Suprapubic skin (tissue), 4 donors: Measurements from ENCODE around the gene PRSS8. TPM values are rescaled to one million over a fixed set of nuclear protein-coding genes. Genes with fewer than 3 reads are reported as not detected.
A peak's percentile ranks its signal among the peaks of the same experiment; 100 is the strongest.
"Not testable (repeated sequence)": the region's sequence is repeated elsewhere in the genome, so short reads cannot be mapped to it uniquely, and the experiment has no call there.

Source experiments
- DNase-seq, 2 donors: peaks; one replicate each; pipeline ENCODE4 v3.0.0-alpha.2; 2019; ENCODE audit warnings: low spot score in 2 of 2
- H3K27ac ChIP-seq: fragments of 200-600 bp; sonication (generic); one replicate; pipeline ENCODE4 v1.5.1; 2019
- H3K27me3 ChIP-seq: fragments of 200-600 bp; sonication (generic); one replicate; pipeline ENCODE4 v1.5.1; 2019
- H3K36me3 ChIP-seq: fragments of 200-600 bp; sonication (generic); one replicate; pipeline ENCODE4 v1.5.1; 2019
- H3K4me1 ChIP-seq: fragments of 200-600 bp; sonication (generic); one replicate; pipeline ENCODE4 v1.5.1; 2019
- H3K4me3 ChIP-seq: fragments of 200-600 bp; sonication (generic); one replicate; pipeline ENCODE4 v1.5.1; 2019; ENCODE audit warnings: mild to moderate bottlenecking
- H3K9me3 ChIP-seq: fragments of 200-600 bp; sonication (generic); one replicate; pipeline ENCODE4 v1.5.1; 2019
- EP300 ChIP-seq: sonication (generic); formaldehyde crosslinking; IDR thresholded peaks from one replicate; pipeline ENCODE4 v1.6.1; 2017; ENCODE audit warnings: antibody characterized with exemption
- POLR2A ChIP-seq, 2 donors: fragments of 450-650 bp; IDR thresholded peaks; one replicate each; pipeline ENCODE4 v1.6.1; 2017; ENCODE audit warnings: antibody characterized with exemption in 2 of 2, mild to moderate bottlenecking in 2 of 2, moderate library complexity in 2 of 2
- POLR2AphosphoS5 ChIP-seq, 3 donors: sonication (generic); formaldehyde crosslinking; IDR thresholded peaks; one replicate each; pipeline ENCODE4 v1.6.1; 2017; ENCODE audit warnings: antibody characterized with exemption in 3 of 3
- WGBS: methylation state at CpG from one replicate; pipeline ENCODE4 v1.1.5; 2018; 5-methylcytosine and 5-hydroxymethylcytosine counted together
- total RNA-seq, 4 donors: library from RNA; depleted of rRNA; stranded (reverse); fragments of >200 nt; gene quantifications; one replicate each; pipeline ENCODE4 v1.1.0, GENCODE V29; 2016
- TF ChIP-seq, protein P1 (sequence below), 2 donors: fragments of 200-600 bp in 1 of 2; fragments of 450-650 bp in 1 of 2; sonication (generic) in 1 of 2; IDR thresholded peaks; one replicate each; pipeline ENCODE4 v1.5.1; 2016 to 2019; ENCODE audit warnings: antibody characterized with exemption in 2 of 2, mild to moderate bottlenecking in 1 of 2, moderate library complexity in 1 of 2

Gene PRSS8
- total RNA-seq, 4 donors from 2014 or later, result 46.3 to 168 (median 140) TPM

DNA sequence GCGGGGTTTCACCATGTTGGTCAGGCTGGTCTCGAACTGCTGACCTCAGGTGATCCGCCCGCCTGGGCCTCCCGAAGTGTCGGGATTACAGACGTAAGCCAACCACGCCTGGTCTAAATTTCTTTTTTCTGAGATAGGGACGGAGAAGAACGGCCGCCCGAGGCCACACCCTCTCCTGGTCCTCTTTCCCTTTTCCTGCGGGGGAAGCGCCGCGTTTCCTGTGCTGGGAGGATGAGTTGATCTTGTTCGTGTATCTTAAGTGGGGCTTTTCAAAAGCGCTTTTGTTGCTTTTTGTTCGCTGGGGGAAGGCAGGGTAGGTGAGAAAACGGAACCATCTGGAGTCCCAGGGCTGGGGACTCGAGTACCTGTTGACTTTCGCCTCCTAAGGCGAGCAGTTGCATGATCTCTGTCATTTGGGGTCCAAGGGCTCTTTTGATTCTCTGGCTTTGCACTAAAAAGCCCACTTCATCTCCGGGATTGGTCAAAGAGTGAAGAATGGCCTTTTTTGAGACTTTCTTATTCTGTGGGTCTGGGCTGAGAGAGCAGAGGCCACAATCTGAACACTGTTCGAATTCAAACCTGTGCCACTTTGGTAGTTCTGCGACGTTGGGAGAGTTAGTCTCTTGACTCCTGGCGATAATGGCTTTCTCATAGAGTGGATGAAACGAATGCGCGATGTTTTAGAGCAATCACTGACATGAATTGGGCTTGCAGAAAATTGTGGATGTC lies 45.7 kb upstream of the PRSS8 start:
- Histone ChIP-seq H3K4me3 (peak overlapping the region; percentile 96), H3K36me3 (peaks cover 40% of the 10 kb centered on the region), H3K4me1 (peaks cover 49% of the 10 kb centered on the region), H3K27me3 (no peaks in the 10 kb centered on the region), H3K9me3 (no peaks in the 10 kb centered on the region), H3K27ac (peak overlapping the region; percentile 99)
- WGBS, result 4% methylated on average over 28 of the region's 31 CpGs
- no peak for TF ChIP-seq EP300
- TF ChIP-seq, protein P1, sequence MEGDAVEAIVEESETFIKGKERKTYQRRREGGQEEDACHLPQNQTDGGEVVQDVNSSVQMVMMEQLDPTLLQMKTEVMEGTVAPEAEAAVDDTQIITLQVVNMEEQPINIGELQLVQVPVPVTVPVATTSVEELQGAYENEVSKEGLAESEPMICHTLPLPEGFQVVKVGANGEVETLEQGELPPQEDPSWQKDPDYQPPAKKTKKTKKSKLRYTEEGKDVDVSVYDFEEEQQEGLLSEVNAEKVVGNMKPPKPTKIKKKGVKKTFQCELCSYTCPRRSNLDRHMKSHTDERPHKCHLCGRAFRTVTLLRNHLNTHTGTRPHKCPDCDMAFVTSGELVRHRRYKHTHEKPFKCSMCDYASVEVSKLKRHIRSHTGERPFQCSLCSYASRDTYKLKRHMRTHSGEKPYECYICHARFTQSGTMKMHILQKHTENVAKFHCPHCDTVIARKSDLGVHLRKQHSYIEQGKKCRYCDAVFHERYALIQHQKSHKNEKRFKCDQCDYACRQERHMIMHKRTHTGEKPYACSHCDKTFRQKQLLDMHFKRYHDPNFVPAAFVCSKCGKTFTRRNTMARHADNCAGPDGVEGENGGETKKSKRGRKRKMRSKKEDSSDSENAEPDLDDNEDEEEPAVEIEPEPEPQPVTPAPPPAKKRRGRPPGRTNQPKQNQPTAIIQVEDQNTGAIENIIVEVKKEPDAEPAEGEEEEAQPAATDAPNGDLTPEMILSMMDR (IDR thresholded peaks at IDR 0.05), result no peak
- TF ChIP-seq POLR2A (IDR thresholded peaks at IDR 0.05), result no peak
- no peak for TF ChIP-seq POLR2AphosphoS5 (IDR thresholded peaks at IDR 0.05)
- peak in 1 of 2 donors; percentile 79 for DNase-seq

DNA sequence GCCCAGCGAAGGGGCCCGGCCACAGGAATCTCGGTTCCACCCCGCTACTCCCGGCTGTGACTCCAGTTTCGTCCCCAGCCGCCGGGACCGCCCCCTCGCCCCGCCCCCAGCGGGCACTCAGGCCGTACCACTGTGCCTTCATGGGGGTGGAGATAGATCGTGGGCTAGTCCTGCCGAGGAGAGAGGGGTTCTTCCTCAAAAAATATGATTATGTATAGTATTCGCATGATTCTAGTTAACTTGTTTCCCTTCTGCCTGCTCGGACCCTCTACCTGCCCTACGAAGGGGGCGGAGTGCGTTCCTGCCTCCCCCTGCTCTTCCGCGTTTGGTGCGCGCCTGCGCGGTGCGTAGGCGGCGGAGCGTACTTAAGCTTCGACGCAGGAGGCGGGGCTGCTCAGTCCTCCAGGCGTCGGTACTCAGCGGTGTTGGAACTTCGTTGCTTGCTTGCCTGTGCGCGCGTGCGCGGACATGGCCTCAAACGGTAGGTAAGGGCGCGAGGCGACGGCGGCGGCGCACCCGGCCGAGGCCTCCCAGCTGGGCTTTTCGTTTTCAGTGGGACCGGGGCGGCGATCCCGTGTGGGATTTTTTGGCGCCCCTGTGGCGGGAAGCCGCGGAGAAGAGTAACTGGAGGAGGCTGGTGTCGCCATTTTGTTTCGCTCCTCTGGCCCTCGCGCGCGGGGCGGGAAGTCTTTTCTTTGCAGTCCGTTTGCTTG lies 44.4 kb upstream of the PRSS8 start, which contains the start of gene FUS:
Gene FUS, plus strand, starts transcription at position 393 of the 713 bp plus-strand sequence. Its CDS starts 76 bp downstream, at position 469.
- Histone ChIP-seq H3K4me3 (peak within 1 kb of the TSS; percentile 96), H3K27me3 (no peaks in the 10 kb centered on the region), H3K36me3 (peaks cover 26% of the 10 kb centered on the region), H3K9me3 (no peaks in the 10 kb centered on the region), H3K27ac (peak within 1 kb of the TSS; percentile 99), H3K4me1 (peaks cover 42% of the 10 kb centered on the region)
- peak; percentile 100 for TF ChIP-seq POLR2AphosphoS5 (IDR thresholded peaks at IDR 0.05)
- TF ChIP-seq POLR2A (IDR thresholded peaks at IDR 0.05), result peak; percentile 99 to 100
- no peak for TF ChIP-seq EP300
- TF ChIP-seq, protein P1 (IDR thresholded peaks at IDR 0.05), result no peak
- DNase-seq, result peak; percentile 95 to 97
- WGBS, result 0% methylated on average over 33 of the region's 69 CpGs

DNA sequence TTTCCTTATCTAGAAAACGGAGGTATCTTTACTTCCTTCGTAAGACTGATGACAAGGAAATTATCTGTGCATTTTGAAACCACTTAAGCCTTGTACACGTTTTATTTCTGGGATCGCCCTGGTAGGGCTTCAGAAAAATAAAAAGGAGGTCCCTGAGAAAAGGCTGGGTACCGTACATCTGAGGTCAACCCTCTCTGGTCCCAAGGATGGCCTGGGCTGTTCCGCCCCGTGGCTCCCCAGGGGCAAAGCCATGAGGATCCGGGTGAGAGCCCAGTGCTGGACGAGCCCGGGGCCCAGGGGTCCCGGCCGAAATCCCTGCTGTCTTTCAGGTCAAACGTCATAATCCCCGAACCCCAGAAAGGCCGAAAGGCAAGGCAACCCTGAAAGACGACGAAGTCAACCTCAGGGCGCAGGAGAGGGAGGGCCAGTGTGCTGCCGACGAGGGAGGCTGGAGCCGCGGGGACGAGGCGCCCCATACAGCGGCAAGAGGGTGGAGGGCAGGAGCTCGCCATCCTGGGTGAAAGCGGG lies 43.8 kb upstream of the PRSS8 start:
- H3K36me3 ChIP-seq, result peaks cover 20% of the 10 kb centered on the region
- peaks cover 42% of the 10 kb centered on the region for H3K4me1 ChIP-seq
- TF ChIP-seq POLR2A (IDR thresholded peaks at IDR 0.05) (no peak), EP300 (no peak), POLR2AphosphoS5 (IDR thresholded peaks at IDR 0.05) (no peak)
- TF ChIP-seq, protein P1 (IDR thresholded peaks at IDR 0.05), result no peak
- H3K27ac ChIP-seq, result peak overlapping the region; percentile 99
- no peak for DNase-seq
- H3K9me3 ChIP-seq, result no peaks in the 10 kb centered on the region
- peak overlapping the region; percentile 96 for H3K4me3 ChIP-seq
- 5% methylated on average over 25 of the region's 27 CpGs for WGBS
- H3K27me3 ChIP-seq, result no peaks in the 10 kb centered on the region

DNA sequence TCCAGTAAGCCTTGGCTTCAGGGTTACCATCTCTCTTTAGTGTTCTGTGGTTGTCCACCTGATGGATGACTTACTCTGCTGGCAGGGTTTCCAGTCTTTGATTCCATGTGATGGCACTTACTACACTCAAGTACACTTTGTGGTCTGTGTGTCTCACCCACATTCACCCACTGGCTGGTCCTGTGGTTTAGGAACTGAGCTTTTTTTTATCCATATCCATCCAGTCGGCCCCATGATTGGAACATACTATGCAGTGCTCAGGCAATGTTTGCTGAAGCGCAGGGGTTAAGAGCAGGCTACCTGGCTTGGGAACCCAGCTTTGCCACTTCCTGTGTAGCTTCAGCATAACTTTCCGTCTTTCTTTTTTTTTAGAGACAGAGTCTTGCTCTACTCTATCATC lies 41.6 kb upstream of the PRSS8 start:
- TF ChIP-seq POLR2A (IDR thresholded peaks at IDR 0.05) (no peak), POLR2AphosphoS5 (IDR thresholded peaks at IDR 0.05) (no peak)
- TF ChIP-seq, protein P1 (IDR thresholded peaks at IDR 0.05), result no peak
- no peak for DNase-seq
- H3K36me3 ChIP-seq, result no peaks in the 10 kb centered on the region
- no peaks in the 10 kb centered on the region for H3K27me3 ChIP-seq
- H3K4me1 ChIP-seq, result peaks cover 23% of the 10 kb centered on the region
- WGBS, result 70% methylated on average over 3 of the region's 3 CpGs
- H3K9me3 ChIP-seq, result no peaks in the 10 kb centered on the region
- H3K4me3 ChIP-seq, result no peak overlapping the region
- no peak overlapping the region for H3K27ac ChIP-seq

DNA sequence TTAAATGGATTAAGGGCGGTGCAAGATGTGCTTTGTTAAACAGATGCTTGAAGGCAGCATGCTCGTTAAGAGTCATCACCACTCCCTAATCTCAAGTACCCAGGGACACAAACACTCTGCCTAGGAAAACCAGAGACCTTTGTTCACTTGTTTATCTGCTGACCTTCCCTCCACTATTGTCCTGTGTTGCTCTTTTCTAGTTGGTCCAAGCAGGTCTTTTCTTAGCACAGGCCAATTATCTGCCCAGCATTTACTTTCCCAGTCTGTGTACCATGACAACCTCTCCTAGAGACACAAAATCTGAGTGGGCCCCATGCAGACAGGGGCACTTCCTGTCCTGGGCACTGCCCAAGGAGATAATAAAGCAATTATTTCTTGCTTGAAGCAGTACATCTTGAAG lies 34.5 kb upstream of the PRSS8 start:
- H3K9me3 ChIP-seq, H3K27ac ChIP-seq, H3K4me3 ChIP-seq, H3K36me3 ChIP-seq, H3K27me3 ChIP-seq, H3K4me1 ChIP-seq, DNase-seq: not testable (repeated sequence)
- 25% methylated on average over 1 of the region's 2 CpGs for WGBS
